Astrocyte (in vitro differentiated cells and primary cell): Measurements from ENCODE around the gene GFRA4. TPM values are rescaled to one million over a fixed set of nuclear protein-coding genes. Genes with fewer than 3 reads are reported as not detected.

Experiments used
- DNase-seq: peaks from one replicate; pipeline ENCODE4 v3.0.0-alpha.2; 2010; ENCODE audit warnings: low read depth
- FAIRE-seq: peaks from 2 replicates; lab custom pipeline; 2011; peaks lifted over from hg19 to GRCh38; lab: Jason Lieb, UNC
- H2AFZ ChIP-seq: 2 replicates; pipeline ENCODE4 v1.6.0; 2012; ENCODE audit warnings: low read depth, low read length, inconsistent platforms
- H3K27ac ChIP-seq: 2 replicates; pipeline ENCODE4 v1.5.1; 2011; ENCODE audit warnings: low read depth, low read length, inconsistent platforms
- H3K27me3 ChIP-seq: 2 replicates; pipeline ENCODE4 v1.6.0; 2011; ENCODE audit warnings: low read length, inconsistent platforms; ENCODE audit not compliant: insufficient read depth
- H3K36me3 ChIP-seq: 2 replicates; pipeline ENCODE4 v1.5.1; 2011; ENCODE audit warnings: low read length, inconsistent platforms; ENCODE audit not compliant: insufficient read depth
- H3K4me1 ChIP-seq: 2 replicates; pipeline ENCODE4 v1.5.1; 2011; ENCODE audit warnings: low read length, inconsistent platforms; ENCODE audit not compliant: insufficient read depth
- H3K4me2 ChIP-seq: 2 replicates; pipeline ENCODE4 v1.6.0; 2012; ENCODE audit warnings: low read length, inconsistent platforms
- H3K4me3 ChIP-seq: 2 replicates; pipeline ENCODE4 v1.5.1; 2011; ENCODE audit warnings: low read depth, mild to moderate bottlenecking, low read length, inconsistent platforms; ENCODE audit not compliant: insufficient read depth
- H3K79me2 ChIP-seq: 2 replicates; pipeline ENCODE4 v1.6.0; 2012; ENCODE audit warnings: mild to moderate bottlenecking, low read length, inconsistent platforms; ENCODE audit not compliant: insufficient read depth
- H3K9ac ChIP-seq: 2 replicates; pipeline ENCODE4 v1.6.0; 2012; ENCODE audit warnings: mild to moderate bottlenecking, low read length, inconsistent platforms
- H3K9me3 ChIP-seq: 2 replicates; pipeline ENCODE4 v1.5.1; 2012; ENCODE audit warnings: low read depth, mild to moderate bottlenecking, low read length, inconsistent platforms; ENCODE audit not compliant: insufficient read depth
- H4K20me1 ChIP-seq: 2 replicates; pipeline ENCODE4 v1.6.0; 2012; ENCODE audit warnings: low read length, inconsistent platforms; ENCODE audit not compliant: insufficient read depth
- H3K27ac Mint-ChIP-seq: one replicate; pipeline ENCODE4 v1.8.0; 2021; ENCODE audit warnings: mild to moderate bottlenecking, mixed read lengths; ENCODE audit not compliant: unreplicated experiment
- H3K27me3 Mint-ChIP-seq: one replicate; pipeline ENCODE4 v1.8.0; 2021; ENCODE audit warnings: low read depth, mixed read lengths; ENCODE audit not compliant: unreplicated experiment
- H3K36me3 Mint-ChIP-seq: one replicate; pipeline ENCODE4 v1.8.0; 2021; ENCODE audit warnings: low read depth, mixed read lengths; ENCODE audit not compliant: unreplicated experiment
- H3K4me1 Mint-ChIP-seq: one replicate; pipeline ENCODE4 v1.8.0; 2021; ENCODE audit warnings: low read depth, mixed read lengths; ENCODE audit not compliant: unreplicated experiment
- H3K4me3 Mint-ChIP-seq: one replicate; pipeline ENCODE4 v1.8.0; 2021; ENCODE audit warnings: mild to moderate bottlenecking, moderate library complexity, mixed read lengths; ENCODE audit not compliant: unreplicated experiment
- H3K9me3 Mint-ChIP-seq: one replicate; pipeline ENCODE4 v1.8.0; 2021; ENCODE audit warnings: mild to moderate bottlenecking, mixed read lengths; ENCODE audit not compliant: unreplicated experiment
- CTCF ChIP-seq: IDR thresholded peaks from 2 replicates; pipeline ENCODE4 v1.5.1; 2011; ENCODE audit warnings: low read depth, mild to moderate bottlenecking, inconsistent platforms, low read length, moderate library complexity; ENCODE audit not compliant: insufficient read depth
- EZH2 ChIP-seq: IDR thresholded peaks from 2 replicates; pipeline ENCODE4 v1.6.1; 2012; ENCODE audit warnings: mild to moderate bottlenecking, low read length, inconsistent platforms; ENCODE audit not compliant: insufficient read depth
- total RNA-seq: library from RNA; stranded (reverse); gene quantifications from 2 replicates; pipeline ENCODE4 v1.2.1, GENCODE V29; 2021

GFRA4 gene
- total RNA-seq, 1 donor from 2014 or later, result not detected

GRCh38 chr20:3659492-3660261 lies 3.5 kb downstream of the GFRA4 start:
- H3K79me2 ChIP-seq, result no peaks in the 10 kb centered on the region
- Mint-ChIP-seq H3K4me1 (peaks cover under 1% of the 10 kb centered on the region), H3K27me3 (peaks cover 57% of the 10 kb centered on the region), H3K36me3 (peaks cover 2% of the 10 kb centered on the region), H3K4me3 (no peak overlapping the region), H3K27ac (no peak overlapping the region), H3K9me3 (peaks cover 2% of the 10 kb centered on the region)
- H3K9ac ChIP-seq, result no peak overlapping the region
- H3K4me2 ChIP-seq, result no peak overlapping the region
- no peak overlapping the region for H3K4me3 ChIP-seq
- TF ChIP-seq CTCF (no peak), EZH2 (no peak)
- no peak overlapping the region for H2AFZ ChIP-seq
- no peak for FAIRE-seq
- peaks cover 29% of the 10 kb centered on the region for H3K27me3 ChIP-seq
- no peaks in the 10 kb centered on the region for H4K20me1 ChIP-seq
- no peak overlapping the region for H3K27ac ChIP-seq
- H3K9me3 ChIP-seq, result peaks cover 4% of the 10 kb centered on the region
- DNase-seq, result no peak
- H3K36me3 ChIP-seq, result no peaks in the 10 kb centered on the region
- no peaks in the 10 kb centered on the region for H3K4me1 ChIP-seq

- H3K4me1 Mint-ChIP-seq, result peaks cover 3% of the 10 kb centered on the region
- peaks cover 2% of the 10 kb centered on the region for H3K9me3 Mint-ChIP-seq
- no peaks in the 10 kb centered on the region for H4K20me1 ChIP-seq
- H3K4me3 ChIP-seq, result no peak overlapping the region
- peaks cover 2% of the 10 kb centered on the region for H3K36me3 Mint-ChIP-seq
- peaks cover 54% of the 10 kb centered on the region for H3K27me3 Mint-ChIP-seq
- no peak overlapping the region for H3K27ac ChIP-seq
- H3K9ac ChIP-seq, result no peak overlapping the region
- H3K4me1 ChIP-seq, result no peaks in the 10 kb centered on the region
- no peak overlapping the region for H3K4me3 Mint-ChIP-seq
- no peaks in the 10 kb centered on the region for H3K79me2 ChIP-seq
- no peak overlapping the region for H2AFZ ChIP-seq
- FAIRE-seq (no peak), DNase-seq (no peak)
- H3K36me3 ChIP-seq, result no peaks in the 10 kb centered on the region
- TF ChIP-seq CTCF, result no peak
- no peak for TF ChIP-seq EZH2
- no peak overlapping the region for H3K27ac Mint-ChIP-seq
- peaks cover 29% of the 10 kb centered on the region for H3K27me3 ChIP-seq
- no peak overlapping the region for H3K4me2 ChIP-seq
- peaks cover 4% of the 10 kb centered on the region for H3K9me3 ChIP-seq
Observed at GRCh38 chr20:3658716-3659491, 4.3 kb downstream of the GFRA4 start.
